Activated T-helper 17 cell treated with anti-CD3 and anti-CD28 coated beads, Interleukin-2, amount 50 U/mL, for 72 hours (primary cell): Measurements from ENCODE around the gene RPA3. TPM values are rescaled to one million over a fixed set of nuclear protein-coding genes. Genes with fewer than 3 reads are reported as not detected.

Experiments used
- ATAC-seq: fragments of 150-1000 bp; cut with Tn5 transposase; replicated peaks from 2 replicates; pipeline ENCODE4 v1.10.0; 2021; ENCODE audit warnings: mild to moderate bottlenecking, moderate library complexity
- H3K27ac Mint-ChIP-seq: one replicate; pipeline ENCODE4 v1.8.0; 2022; ENCODE audit warnings: mixed read lengths
- H3K27me3 Mint-ChIP-seq: one replicate; pipeline ENCODE4 v1.8.0; 2022; ENCODE audit warnings: mixed read lengths
- H3K36me3 Mint-ChIP-seq: one replicate; pipeline ENCODE4 v1.8.0; 2022; ENCODE audit warnings: low read depth, mild to moderate bottlenecking, mixed read lengths
- H3K4me1 Mint-ChIP-seq: one replicate; pipeline ENCODE4 v1.8.0; 2022; ENCODE audit warnings: mixed read lengths
- H3K4me3 Mint-ChIP-seq: one replicate; pipeline ENCODE4 v1.8.0; 2022; ENCODE audit warnings: mild to moderate bottlenecking, mixed read lengths
- H3K9me3 Mint-ChIP-seq: one replicate; pipeline ENCODE4 v1.8.0; 2022; ENCODE audit warnings: mixed read lengths
- total RNA-seq, 2 donors: library from RNA; stranded (reverse); gene quantifications; one replicate each; pipeline ENCODE4 v1.2.3, GENCODE V29; 2022

The RPA3 gene
- total RNA-seq, 2 donors from 2014 or later, result 102 to 136 TPM

- no peak overlapping the region for H3K4me3 Mint-ChIP-seq
- peaks cover 74% of the 10 kb centered on the region for H3K36me3 Mint-ChIP-seq
- no peak overlapping the region for H3K27ac Mint-ChIP-seq
These were observed 122.2 kb downstream of the RPA3 start for GRCh38 chr7:7596176-7596575.

DNA sequence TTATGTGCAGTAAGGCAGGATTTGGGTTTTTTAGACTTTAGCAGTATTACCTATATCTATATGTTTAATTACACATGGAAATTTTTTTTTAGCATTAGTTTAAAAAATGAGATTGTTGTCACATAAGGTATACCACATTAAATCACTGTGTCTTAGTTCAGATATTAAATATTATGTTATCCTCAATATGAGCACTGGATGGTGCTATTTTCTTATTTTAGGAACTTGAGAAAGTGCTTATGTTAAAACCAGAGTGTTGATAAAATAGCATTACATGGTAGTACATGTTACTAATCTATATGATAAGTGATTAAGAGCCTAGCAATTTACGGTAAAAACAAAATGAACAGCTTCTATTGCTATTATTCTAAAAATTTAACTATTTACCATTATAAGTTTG, 123.0 kb downstream of the RPA3 start:
- H3K4me1 Mint-ChIP-seq, result no peaks in the 10 kb centered on the region
- H3K27ac Mint-ChIP-seq, result no peak overlapping the region
- H3K36me3 Mint-ChIP-seq, result peaks cover 75% of the 10 kb centered on the region
- no peak overlapping the region for H3K4me3 Mint-ChIP-seq
- no peaks in the 10 kb centered on the region for H3K9me3 Mint-ChIP-seq
- no peaks in the 10 kb centered on the region for H3K27me3 Mint-ChIP-seq
- no peak for ATAC-seq

More at GRCh38 chr7:7596176-7596575, 122.2 kb downstream of the RPA3 start:
- Mint-ChIP-seq H3K4me1 (no peaks in the 10 kb centered on the region), H3K27me3 (no peaks in the 10 kb centered on the region), H3K9me3 (peaks cover 4% of the 10 kb centered on the region)
- no peak for ATAC-seq

Other genes with a start within 250 kb of the RPA3 start
- gene COL28A1, start 182.7 kb downstream of the RPA3 start, total RNA-seq, result under 1 TPM; 0.11 to 0.13 TPM
- gene MIOS, start 151.7 kb downstream of the RPA3 start, total RNA-seq, result 10 to 100 TPM; 24.9 to 47.7 TPM
- gene UMAD1, start 77.9 kb downstream of the RPA3 start, total RNA-seq, result 10 to 100 TPM in 1 of 2 donors, 1 to 10 TPM in 1; 9.4 to 11.7 TPM